GM23248 (cell line): ENCODE data around the gene ITK.

Experiments
- EZH2 ChIP-seq: fragments of 200-600 bp; sonication (generic); IDR thresholded peaks from 2 replicates; pipeline ENCODE4 v1.6.1; 2018; ENCODE audit warnings: antibody characterized with exemption, mild to moderate bottlenecking; ENCODE audit not compliant: insufficient read depth, poor library complexity, severe bottlenecking
- EZH2phosphoT487 ChIP-seq: fragments of 200-600 bp; sonication (generic); IDR thresholded peaks from 2 replicates; pipeline ENCODE4 v1.6.1; 2018; ENCODE audit warnings: antibody characterized with exemption, moderate library complexity, mild to moderate bottlenecking, low read depth; ENCODE audit not compliant: insufficient read depth

- no peak for TF ChIP-seq EZH2phosphoT487
- TF ChIP-seq EZH2: no peak
Observed at GRCh38 chr5:157162919-157163510, 17.6 kb upstream of the ITK start.
